ENCODE measurements around the gene SLC24A3.

GRCh38 chr20:19555726-19556125 is 343.3 kb downstream of the SLC24A3 start:
- TF ChIP-seq CTCF (IDR thresholded peaks at IDR 0.05; ENCODE audit: poor library complexity) = no peak
- TF ChIP-seq EZH2 (IDR thresholded peaks at IDR 0.05; ENCODE audit: borderline replicate concordance) = no peak
